Gastroesophageal sphincter (tissue), 3 donors: Measurements from ENCODE around the gene POFUT2.

Experiments
- POLR2AphosphoS5 ChIP-seq: sonication (generic); formaldehyde crosslinking; IDR thresholded peaks from one replicate; pipeline ENCODE4 v1.6.1; 2017; ENCODE audit warnings: antibody characterized with exemption
- TF ChIP-seq, protein P1 (sequence below), 4 experiments: fragments of 200-600 bp in 2 of 4; fragments of 450-650 bp in 2 of 4; sonication (generic) in 1 of 4; IDR thresholded peaks; one replicate each; pipeline ENCODE4 v1.5.1; 2017 to 2019; ENCODE audit warnings: antibody characterized with exemption in 4 of 4, mild to moderate bottlenecking in 2 of 4, moderate library complexity in 2 of 4

DNA sequence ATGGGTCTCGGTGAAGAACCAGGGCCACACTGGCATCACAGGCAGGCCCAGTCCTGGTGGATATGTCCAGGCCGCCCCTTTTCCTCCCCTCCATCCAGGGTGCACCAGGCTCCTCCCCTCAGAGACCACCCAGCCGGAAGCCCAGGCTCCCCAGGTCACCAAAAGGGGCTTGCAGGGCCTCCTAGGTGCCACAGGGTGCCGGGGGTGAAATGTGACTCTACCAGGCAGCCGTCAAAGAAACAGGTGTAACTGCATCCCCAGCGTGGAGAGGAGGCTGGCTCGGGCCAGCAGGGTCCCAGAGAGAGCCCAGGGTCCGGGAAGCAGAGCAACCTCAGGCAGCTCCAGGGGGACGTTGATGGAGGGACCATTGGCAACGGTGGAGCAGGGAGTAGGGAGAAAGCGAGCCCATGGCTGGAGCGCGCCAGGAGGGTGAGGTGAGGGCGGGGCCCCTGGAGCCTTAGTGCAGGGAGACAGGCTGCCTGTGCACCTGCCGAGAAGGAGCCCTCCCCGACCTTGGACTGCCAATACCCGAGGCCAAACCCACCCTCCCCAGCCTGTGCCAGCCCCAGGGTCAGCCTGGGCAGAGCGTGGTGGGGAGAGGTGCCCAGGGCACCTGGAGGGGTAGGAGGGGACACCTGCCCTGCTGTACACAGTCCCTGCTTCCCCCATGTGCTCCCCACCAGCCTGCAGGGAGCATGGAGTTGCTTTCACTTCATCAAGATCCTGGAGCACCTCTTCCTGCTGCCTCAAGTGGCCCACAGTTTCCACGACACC is 48.3 kb upstream of the POFUT2 start:
- TF ChIP-seq POLR2AphosphoS5, result no peak
- TF ChIP-seq, protein P1, sequence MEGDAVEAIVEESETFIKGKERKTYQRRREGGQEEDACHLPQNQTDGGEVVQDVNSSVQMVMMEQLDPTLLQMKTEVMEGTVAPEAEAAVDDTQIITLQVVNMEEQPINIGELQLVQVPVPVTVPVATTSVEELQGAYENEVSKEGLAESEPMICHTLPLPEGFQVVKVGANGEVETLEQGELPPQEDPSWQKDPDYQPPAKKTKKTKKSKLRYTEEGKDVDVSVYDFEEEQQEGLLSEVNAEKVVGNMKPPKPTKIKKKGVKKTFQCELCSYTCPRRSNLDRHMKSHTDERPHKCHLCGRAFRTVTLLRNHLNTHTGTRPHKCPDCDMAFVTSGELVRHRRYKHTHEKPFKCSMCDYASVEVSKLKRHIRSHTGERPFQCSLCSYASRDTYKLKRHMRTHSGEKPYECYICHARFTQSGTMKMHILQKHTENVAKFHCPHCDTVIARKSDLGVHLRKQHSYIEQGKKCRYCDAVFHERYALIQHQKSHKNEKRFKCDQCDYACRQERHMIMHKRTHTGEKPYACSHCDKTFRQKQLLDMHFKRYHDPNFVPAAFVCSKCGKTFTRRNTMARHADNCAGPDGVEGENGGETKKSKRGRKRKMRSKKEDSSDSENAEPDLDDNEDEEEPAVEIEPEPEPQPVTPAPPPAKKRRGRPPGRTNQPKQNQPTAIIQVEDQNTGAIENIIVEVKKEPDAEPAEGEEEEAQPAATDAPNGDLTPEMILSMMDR (IDR thresholded peaks at IDR 0.05), result no peak
